ENCODE results near the gene IP6K3.

DNA sequence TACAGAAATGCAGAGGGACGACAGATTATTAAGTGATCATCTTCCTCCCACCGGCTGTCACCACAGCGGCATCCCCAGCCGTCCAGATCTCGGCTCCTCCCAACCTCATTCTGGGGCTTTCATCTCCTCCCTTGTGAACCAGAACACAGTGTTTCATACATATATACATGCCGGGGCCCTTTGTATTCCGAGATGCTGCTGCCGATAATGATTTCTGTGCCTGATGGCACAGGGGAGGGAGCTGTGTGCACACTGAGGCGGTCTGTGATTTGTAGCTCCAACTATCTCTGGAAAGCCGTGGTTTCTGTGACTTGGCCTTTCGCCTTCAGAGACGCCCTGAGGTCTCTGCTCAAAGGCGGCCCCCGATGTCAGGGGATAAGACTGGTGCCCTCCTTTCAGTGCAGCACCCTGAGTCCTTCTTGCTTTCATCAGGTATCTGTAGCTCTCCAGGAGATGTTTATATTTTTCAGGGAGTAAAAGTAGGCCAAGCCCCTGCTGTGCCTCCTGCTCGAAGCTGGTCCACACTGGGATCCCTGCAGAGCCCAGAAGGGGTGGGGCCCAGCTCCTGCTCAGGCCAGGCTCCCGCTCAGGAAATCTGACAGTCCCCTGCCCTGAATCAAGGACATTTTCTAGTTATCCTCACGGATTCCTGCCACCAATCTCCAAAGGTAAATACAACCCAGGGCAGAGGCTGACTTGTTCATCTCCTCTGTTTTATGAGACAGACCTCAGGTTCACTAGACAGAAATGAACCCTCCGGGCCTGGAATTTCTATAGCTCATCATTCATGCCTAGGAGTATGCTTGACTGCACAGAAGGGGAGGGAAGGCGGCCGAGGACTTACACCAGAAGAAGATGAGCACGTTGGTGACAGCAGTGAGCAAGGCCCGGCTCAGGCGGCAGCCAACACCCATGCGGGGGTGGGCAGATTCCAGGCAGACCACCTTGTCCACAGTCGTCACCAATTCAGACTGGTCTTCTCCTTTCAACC is 31.0 kb upstream of the IP6K3 start:
- TF ChIP-seq, protein P1, sequence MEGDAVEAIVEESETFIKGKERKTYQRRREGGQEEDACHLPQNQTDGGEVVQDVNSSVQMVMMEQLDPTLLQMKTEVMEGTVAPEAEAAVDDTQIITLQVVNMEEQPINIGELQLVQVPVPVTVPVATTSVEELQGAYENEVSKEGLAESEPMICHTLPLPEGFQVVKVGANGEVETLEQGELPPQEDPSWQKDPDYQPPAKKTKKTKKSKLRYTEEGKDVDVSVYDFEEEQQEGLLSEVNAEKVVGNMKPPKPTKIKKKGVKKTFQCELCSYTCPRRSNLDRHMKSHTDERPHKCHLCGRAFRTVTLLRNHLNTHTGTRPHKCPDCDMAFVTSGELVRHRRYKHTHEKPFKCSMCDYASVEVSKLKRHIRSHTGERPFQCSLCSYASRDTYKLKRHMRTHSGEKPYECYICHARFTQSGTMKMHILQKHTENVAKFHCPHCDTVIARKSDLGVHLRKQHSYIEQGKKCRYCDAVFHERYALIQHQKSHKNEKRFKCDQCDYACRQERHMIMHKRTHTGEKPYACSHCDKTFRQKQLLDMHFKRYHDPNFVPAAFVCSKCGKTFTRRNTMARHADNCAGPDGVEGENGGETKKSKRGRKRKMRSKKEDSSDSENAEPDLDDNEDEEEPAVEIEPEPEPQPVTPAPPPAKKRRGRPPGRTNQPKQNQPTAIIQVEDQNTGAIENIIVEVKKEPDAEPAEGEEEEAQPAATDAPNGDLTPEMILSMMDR (IDR thresholded peaks at IDR 0.05), result no peak
- TF ChIP-seq POLR2A (IDR thresholded peaks at IDR 0.05), result no peak
